ENCODE data around the gene ACTG1. TPM values are rescaled to one million over a fixed set of nuclear protein-coding genes. Genes with fewer than 3 reads are reported as not detected.

ACTG1 gene
- total RNA-seq, 1 donor from 2014 or later: 4,027 TPM

DNA sequence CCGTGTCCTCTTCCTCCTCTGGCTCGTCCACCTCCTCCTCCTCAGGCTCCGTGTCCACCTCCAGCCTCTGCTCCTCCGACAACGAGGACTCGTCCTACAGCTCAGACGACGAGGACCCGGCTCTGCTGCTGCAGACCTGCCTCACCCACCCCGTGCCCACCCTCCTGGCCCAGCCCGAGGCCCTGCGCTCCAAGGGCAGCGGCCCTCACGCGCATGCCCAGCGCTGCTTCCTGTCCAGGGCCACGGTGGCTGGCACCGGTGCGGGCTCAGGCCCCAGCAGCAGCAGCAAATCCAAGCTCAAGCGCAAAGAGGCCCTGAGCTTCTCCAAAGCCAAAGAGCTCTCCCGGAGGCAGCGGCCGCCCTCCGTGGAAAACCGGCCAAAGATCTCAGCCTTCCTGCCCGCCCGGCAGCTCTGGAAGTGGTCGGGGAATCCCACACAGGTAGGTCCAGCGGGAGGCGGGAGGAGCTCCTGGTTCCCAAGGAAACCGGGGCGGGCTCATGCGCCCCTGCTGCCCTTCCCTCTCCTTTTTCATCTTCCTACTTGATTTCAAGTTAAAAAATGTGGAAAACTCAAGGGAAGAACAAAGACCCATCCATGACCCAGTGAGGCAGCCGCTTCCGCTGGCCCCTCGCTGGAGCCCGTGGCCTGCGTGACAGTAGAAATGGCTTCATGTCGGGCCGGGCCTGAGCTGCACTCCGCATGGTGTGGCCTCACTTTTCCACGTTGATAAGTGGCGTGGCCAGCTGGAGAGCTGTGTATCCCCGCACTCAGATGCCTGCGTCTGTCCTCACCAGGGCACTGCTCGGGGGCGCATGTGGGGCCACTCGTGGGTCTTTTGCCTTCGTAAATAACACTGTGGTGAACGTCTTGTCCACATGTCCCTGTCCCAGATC lies 50.7 kb downstream of the ACTG1 start:
- no peak for ATAC-seq

DNA sequence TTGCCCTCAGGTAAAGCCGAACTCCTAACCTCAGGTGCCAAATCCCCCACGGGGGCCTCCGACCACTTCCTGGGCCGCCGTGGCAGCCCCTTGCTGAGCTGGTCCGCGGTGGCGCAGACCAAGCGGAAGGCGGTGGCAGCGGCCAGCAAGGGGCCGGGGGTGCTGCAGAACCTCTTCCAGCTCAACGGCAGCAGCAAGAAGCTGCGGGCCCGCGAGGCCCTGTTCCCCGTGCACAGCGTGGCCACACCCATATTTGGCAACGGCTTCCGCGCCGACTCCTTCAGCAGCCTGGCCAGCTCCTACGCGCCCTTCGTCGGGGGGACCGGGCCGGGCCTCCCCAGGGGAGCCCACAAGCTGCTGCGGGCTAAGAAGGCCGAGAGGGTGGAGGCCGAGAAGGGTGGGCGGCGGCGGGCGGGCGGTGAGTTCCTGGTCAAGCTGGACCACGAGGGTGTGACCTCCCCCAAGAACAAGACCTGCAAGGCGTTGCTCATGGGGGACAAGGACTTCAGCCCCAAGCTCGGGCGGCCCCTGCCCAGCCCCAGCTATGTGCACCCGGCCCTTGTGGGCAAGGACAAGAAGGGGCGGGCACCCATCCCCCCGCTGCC lies 51.6 kb downstream of the ACTG1 start:
- ATAC-seq: peak; percentile 40

Other genes with a start within 250 kb of the ACTG1 start
- gene SLC38A10, start 217.5 kb downstream of the ACTG1 start, total RNA-seq: 24.6 TPM
- gene BAHCC1, start 117.3 kb downstream of the ACTG1 start, total RNA-seq: 4.2 TPM
- gene FSCN2, start 15.6 kb upstream of the ACTG1 start, total RNA-seq: 0.76 TPM
- gene FAAP100, start 39.6 kb upstream of the ACTG1 start, total RNA-seq: 16.3 TPM
- 92.8 TPM for gene NPLOC4, start 124.3 kb upstream of the ACTG1 start, total RNA-seq
- 2.2 TPM for gene TSPAN10, start 124.4 kb upstream of the ACTG1 start, total RNA-seq
- gene PDE6G, start 143.7 kb upstream of the ACTG1 start, total RNA-seq: not detected
- 22.4 TPM for gene OXLD1, start 153.8 kb upstream of the ACTG1 start, total RNA-seq
- gene CCDC137, start 153.9 kb upstream of the ACTG1 start, total RNA-seq: 21.4 TPM
- gene ARL16, start 171.0 kb upstream of the ACTG1 start, total RNA-seq: 24.3 TPM
- 62.5 TPM for gene HGS, start 171.2 kb upstream of the ACTG1 start, total RNA-seq
- 89.5 TPM for gene MRPL12, start 190.6 kb upstream of the ACTG1 start, total RNA-seq
- 37.2 TPM for gene SLC25A10, start 199.5 kb upstream of the ACTG1 start, total RNA-seq

All from esophagus mucosa (tissue), 1 donor.